Tibial nerve (tissue), 4 donors: ENCODE measurements around the gene DDX27. TPM values are rescaled to one million over a fixed set of nuclear protein-coding genes. Genes with fewer than 3 reads are reported as not detected.

Source experiments
- DNase-seq, 2 donors: peaks; one replicate each; pipeline ENCODE4 v3.0.0-alpha.2; 2019; ENCODE audit warnings: low spot score in 2 of 2
- H3K27ac ChIP-seq, 4 donors: fragments of 200-600 bp; sonication (generic) in 3 of 4; one replicate each; pipeline ENCODE4 v1.5.1; 2017 to 2019; ENCODE audit warnings: mild to moderate bottlenecking in 1 of 4
- H3K27me3 ChIP-seq, 2 donors: fragments of 200-600 bp; sonication (generic) in 1 of 2; one replicate each; pipeline versions ENCODE4 v1.5.1 to v1.6.0; 2017 to 2019
- H3K36me3 ChIP-seq, 3 donors: fragments of 200-600 bp; sonication (generic); one replicate each; pipeline ENCODE4 v1.5.1; 2018 to 2019
- H3K4me1 ChIP-seq, 4 donors: fragments of 200-600 bp; sonication (generic) in 3 of 4; one replicate each; pipeline ENCODE4 v1.5.1; 2017 to 2019
- H3K4me3 ChIP-seq, 4 donors: fragments of 200-600 bp; sonication (generic) in 3 of 4; one replicate each; pipeline ENCODE4 v1.5.1; 2017 to 2019; ENCODE audit warnings: mild to moderate bottlenecking in 1 of 4, moderate library complexity in 1 of 4
- H3K9me3 ChIP-seq, 4 donors: fragments of 200-600 bp; sonication (generic) in 3 of 4; one replicate each; pipeline ENCODE4 v1.5.1; 2017 to 2019
- EP300 ChIP-seq, 2 donors: sonication (generic); formaldehyde crosslinking; IDR thresholded peaks; one replicate each; pipeline ENCODE4 v1.6.1; 2017; ENCODE audit warnings: antibody characterized with exemption in 2 of 2, mild to moderate bottlenecking in 1 of 2
- POLR2A ChIP-seq, 2 donors: fragments of 450-650 bp; IDR thresholded peaks; one replicate each; pipeline ENCODE4 v1.6.1; 2017; ENCODE audit warnings: antibody characterized with exemption in 2 of 2, mild to moderate bottlenecking in 2 of 2, moderate library complexity in 2 of 2
- WGBS, 2 donors: methylation state at CpG; one replicate each; pipeline ENCODE4 v1.1.5; 2018; 5-methylcytosine and 5-hydroxymethylcytosine counted together
- total RNA-seq, 4 donors: library from RNA; depleted of rRNA; stranded (reverse); fragments of >200 nt; gene quantifications; one replicate each; pipeline ENCODE4 v1.1.0, GENCODE V29; 2016
- TF ChIP-seq, protein P1 (sequence below), 5 experiments: fragments of 200-600 bp in 3 of 5; fragments of 450-650 bp in 2 of 5; sonication (generic) in 3 of 5; IDR thresholded peaks; one replicate each; pipeline ENCODE4 v1.5.1; 2016 to 2019; ENCODE audit warnings: antibody characterized with exemption in 5 of 5, mild to moderate bottlenecking in 3 of 5, moderate library complexity in 2 of 5

The DDX27 gene
- total RNA-seq, 4 donors from 2014 or later: 24.5 to 33.4 (median 28.3) TPM

DNA sequence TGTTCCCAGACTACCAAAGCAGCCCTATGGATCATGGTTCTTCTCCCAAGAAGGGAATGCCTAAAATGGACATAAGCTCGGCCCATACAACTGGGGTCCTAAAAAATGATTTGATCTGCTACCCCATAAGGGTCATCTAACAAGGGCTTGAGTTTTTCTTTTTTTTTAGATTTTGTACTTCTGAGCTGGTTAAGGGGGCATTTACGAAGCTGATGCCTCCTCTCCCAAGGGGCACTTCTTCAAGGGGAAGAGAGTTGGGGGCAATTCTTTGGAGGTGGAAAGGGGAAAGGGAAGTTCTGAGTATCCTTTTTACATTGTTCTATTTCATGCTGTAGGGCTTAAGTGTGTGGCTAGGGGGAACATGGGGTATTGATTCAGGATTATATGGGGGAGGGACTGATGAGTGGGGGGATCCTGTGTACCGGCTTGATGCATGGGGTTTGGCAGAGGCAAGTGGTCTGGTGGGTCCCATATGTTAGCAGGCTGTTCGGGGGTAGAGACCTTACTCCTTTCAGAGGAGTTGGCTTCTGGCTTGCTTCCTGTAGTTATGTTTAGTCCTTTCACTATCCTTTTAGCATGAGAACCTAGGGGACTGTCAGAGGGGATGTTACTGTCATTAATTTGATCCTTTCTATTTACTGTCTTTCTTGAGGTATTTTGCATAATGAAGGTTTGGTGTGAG is 66.7 kb downstream of the DDX27 start:
- peaks cover 19 to 100% (median 50%) of the 10 kb centered on the region in 3 donors for H3K36me3 ChIP-seq
- DNase-seq: no peak
- peaks cover 0 to 23% (median 5%) of the 10 kb centered on the region in 4 donors for H3K4me1 ChIP-seq
- TF ChIP-seq EP300 (IDR thresholded peaks at IDR 0.05): no peak
- TF ChIP-seq, protein P1, sequence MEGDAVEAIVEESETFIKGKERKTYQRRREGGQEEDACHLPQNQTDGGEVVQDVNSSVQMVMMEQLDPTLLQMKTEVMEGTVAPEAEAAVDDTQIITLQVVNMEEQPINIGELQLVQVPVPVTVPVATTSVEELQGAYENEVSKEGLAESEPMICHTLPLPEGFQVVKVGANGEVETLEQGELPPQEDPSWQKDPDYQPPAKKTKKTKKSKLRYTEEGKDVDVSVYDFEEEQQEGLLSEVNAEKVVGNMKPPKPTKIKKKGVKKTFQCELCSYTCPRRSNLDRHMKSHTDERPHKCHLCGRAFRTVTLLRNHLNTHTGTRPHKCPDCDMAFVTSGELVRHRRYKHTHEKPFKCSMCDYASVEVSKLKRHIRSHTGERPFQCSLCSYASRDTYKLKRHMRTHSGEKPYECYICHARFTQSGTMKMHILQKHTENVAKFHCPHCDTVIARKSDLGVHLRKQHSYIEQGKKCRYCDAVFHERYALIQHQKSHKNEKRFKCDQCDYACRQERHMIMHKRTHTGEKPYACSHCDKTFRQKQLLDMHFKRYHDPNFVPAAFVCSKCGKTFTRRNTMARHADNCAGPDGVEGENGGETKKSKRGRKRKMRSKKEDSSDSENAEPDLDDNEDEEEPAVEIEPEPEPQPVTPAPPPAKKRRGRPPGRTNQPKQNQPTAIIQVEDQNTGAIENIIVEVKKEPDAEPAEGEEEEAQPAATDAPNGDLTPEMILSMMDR (IDR thresholded peaks at IDR 0.05): no peak
- no peak for TF ChIP-seq POLR2A (IDR thresholded peaks at IDR 0.05)
- H3K9me3 ChIP-seq: peaks cover 0 to 66% (median 13%) of the 10 kb centered on the region in 4 donors
- H3K27me3 ChIP-seq: no peaks in the 10 kb centered on the region
- WGBS, 2 donors: 93 to 95% methylated on average over 4 of the region's 4 CpGs
- H3K27ac ChIP-seq: no peak overlapping the region
- H3K4me3 ChIP-seq: no peak overlapping the region

DNA sequence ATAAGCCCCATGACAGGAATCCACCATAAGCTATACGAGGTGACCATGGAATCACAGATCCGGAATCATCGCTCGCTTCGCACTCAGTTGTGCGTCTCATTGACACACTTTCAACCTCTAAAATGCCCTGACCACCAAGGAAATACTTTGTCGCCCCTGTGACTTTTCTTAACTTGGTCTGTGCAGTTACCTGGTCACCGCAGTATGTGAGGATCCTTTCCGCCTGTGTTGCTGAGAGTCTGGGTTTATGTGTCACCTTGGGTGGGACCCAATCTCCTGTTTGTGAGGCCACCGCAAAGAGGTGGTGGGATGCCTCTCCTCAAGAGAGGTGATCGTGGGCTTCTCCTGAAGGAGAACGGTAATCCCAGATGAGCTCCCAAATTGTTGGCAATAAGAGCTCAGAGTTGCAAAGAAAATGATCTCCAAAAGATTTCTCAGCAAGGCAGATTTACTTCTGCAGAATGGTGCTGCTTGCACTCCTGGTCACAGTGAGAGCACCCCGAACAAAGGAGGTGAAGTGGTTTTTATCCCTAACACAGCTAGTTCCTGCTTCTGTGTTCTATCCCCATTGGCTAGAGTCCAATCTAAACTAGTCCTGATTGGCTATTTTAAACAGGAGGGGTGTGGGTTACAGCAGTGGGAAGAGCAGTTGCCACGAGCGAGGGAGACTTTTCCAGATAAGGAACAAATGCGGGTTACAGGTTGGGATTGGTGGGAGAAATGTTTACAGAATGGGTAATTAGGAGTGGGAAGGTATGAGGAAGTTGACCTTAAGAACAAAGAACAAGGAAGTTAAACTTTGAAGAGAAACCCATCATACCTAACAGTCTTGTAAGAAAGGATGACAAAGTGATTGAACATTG is 67.7 kb downstream of the DDX27 start:
- Histone ChIP-seq H3K9me3 (peaks cover 0 to 59% (median 13%) of the 10 kb centered on the region in 4 donors), H3K4me3 (no peak overlapping the region), H3K27me3 (no peaks in the 10 kb centered on the region), H3K36me3 (peaks cover 17 to 100% (median 47%) of the 10 kb centered on the region in 3 donors), H3K4me1 (peaks cover 0 to 13% (median 5%) of the 10 kb centered on the region in 4 donors), H3K27ac (no peak overlapping the region)
- no peak for DNase-seq
- WGBS, 2 donors: 96 to 97% methylated on average over 16 of the region's 16 CpGs
- TF ChIP-seq, protein P1 (IDR thresholded peaks at IDR 0.05): no peak
- TF ChIP-seq POLR2A (IDR thresholded peaks at IDR 0.05): no peak
- no peak for TF ChIP-seq EP300 (IDR thresholded peaks at IDR 0.05)

DNA sequence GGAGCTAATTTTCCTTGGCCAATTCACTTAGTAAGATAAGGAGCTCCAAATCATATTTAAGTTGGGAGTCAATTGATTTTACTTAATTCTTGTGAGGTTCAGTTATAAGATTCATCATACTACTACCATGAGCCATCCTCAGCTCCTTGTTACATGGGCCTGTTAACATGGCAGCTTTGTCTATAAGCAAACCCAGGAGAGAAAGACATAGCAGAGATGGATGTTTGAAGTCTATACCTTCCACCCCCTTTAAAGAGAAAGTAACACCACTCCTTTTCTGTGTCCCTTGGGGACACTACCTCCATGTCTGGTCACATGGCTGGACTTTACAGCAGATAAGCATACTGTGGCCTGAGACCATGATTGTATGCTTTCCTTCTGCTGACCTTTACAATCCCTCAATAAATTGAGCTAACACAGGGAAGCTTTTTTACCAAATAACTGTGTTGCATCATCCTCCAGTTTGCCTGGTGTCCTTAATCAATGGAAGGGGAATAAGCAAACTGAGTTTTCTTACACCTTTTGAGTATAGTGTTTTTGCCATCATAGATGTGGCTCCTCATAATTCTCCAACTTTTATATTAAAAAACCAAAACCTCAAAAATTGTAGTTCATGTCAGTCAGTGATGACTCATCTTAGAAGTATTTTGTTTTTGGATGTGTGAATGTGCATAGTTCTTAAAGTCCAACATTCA is 68.5 kb downstream of the DDX27 start:
- no peak for DNase-seq
- no peak overlapping the region for H3K4me3 ChIP-seq
- H3K36me3 ChIP-seq: peaks cover 14 to 100% (median 43%) of the 10 kb centered on the region in 3 donors
- TF ChIP-seq, protein P1 (IDR thresholded peaks at IDR 0.05): no peak
- TF ChIP-seq EP300 (IDR thresholded peaks at IDR 0.05): no peak
- TF ChIP-seq POLR2A (IDR thresholded peaks at IDR 0.05): no peak
- H3K4me1 ChIP-seq: peaks cover 0 to 10% (median 3%) of the 10 kb centered on the region in 4 donors
- H3K27ac ChIP-seq: peak overlapping the region in 1 of 4 donors; percentile 28
- H3K27me3 ChIP-seq: no peaks in the 10 kb centered on the region
- H3K9me3 ChIP-seq: peaks cover 0 to 57% (median 13%) of the 10 kb centered on the region in 4 donors

DNA sequence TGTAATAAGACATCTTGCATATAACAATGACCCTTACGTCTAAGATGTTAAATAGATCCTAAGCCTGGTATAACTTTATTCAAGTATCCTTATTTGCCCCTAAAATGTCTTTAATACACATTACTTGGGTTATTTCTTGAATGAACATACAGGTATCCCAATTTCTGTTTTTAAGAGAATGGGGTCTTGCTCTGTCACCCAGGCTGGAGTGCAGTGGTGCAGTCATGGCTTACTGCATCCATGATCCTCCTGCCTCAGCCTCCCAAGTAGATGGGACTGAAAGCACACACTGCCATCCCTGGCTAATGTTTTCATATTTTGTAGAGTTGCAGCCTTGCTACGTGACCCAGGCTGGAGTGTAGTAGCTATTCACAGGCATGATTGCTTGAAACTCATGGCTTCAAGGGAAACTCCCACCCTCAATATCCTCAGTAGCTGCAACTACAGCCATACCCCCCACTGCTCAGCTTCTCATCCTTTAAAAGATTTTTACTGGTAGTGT is 69.1 kb downstream of the DDX27 start:
- Histone ChIP-seq H3K36me3 (peaks cover 12 to 98% (median 37%) of the 10 kb centered on the region in 3 donors), H3K27ac (no peak overlapping the region), H3K4me3 (no peak overlapping the region), H3K4me1 (peaks cover 0 to 5% (median 2%) of the 10 kb centered on the region in 4 donors), H3K27me3 (no peaks in the 10 kb centered on the region), H3K9me3 (peaks cover 0 to 51% (median 13%) of the 10 kb centered on the region in 4 donors)
- no peak for TF ChIP-seq EP300 (IDR thresholded peaks at IDR 0.05)
- TF ChIP-seq POLR2A (IDR thresholded peaks at IDR 0.05): no peak
- WGBS, 2 donors: 56 to 72% methylated on average over 2 of the region's 2 CpGs
- DNase-seq: no peak
